H9 (cell line): ENCODE data around the gene IGF2BP3. TPM values are rescaled to one million over a fixed set of nuclear protein-coding genes. Genes with fewer than 3 reads are reported as not detected.

Source experiments
- DNase-seq: peaks from one replicate; pipeline ENCODE4 v3.0.0-alpha.2; 2017
- H2AFZ ChIP-seq: one replicate; pipeline ENCODE4 v1.6.1; 2013; ENCODE audit warnings: mild to moderate bottlenecking, low read length, control low read depth, moderate library complexity
- H2AK5ac ChIP-seq: 2 replicates; pipeline ENCODE4 v1.6.1; 2013; ENCODE audit warnings: low read length, control low read depth, mixed read lengths; ENCODE audit not compliant: insufficient read length
- H2BK120ac ChIP-seq: one replicate; pipeline ENCODE4 v1.6.1; 2013; ENCODE audit warnings: low read depth, mild to moderate bottlenecking, low read length, control low read depth, inconsistent platforms; ENCODE audit not compliant: poor library complexity, severe bottlenecking
- H2BK12ac ChIP-seq: 2 replicates; pipeline ENCODE4 v1.6.1; 2013; ENCODE audit warnings: low read length, control low read depth, mixed read lengths, low read depth; ENCODE audit not compliant: insufficient read length
- H2BK15ac ChIP-seq: 2 replicates; pipeline ENCODE4 v1.6.1; 2013; ENCODE audit warnings: low read depth, low read length, control low read depth
- H2BK20ac ChIP-seq: one replicate; pipeline ENCODE4 v1.6.1; 2013; ENCODE audit warnings: low read depth, mild to moderate bottlenecking, low read length, control low read depth, inconsistent platforms; ENCODE audit not compliant: poor library complexity, severe bottlenecking
- H2BK5ac ChIP-seq: 2 replicates; pipeline ENCODE4 v1.6.1; 2013; ENCODE audit warnings: low read length, control low read depth, mixed read lengths; ENCODE audit not compliant: insufficient read length
- H3K14ac ChIP-seq: 2 replicates; pipeline ENCODE4 v1.6.1; 2013; ENCODE audit warnings: low read length, control low read depth; ENCODE audit not compliant: insufficient read depth
- H3K18ac ChIP-seq: 2 replicates; pipeline ENCODE4 v1.6.1; 2013; ENCODE audit warnings: low read depth, mild to moderate bottlenecking, mixed read lengths, low read length, control low read depth; ENCODE audit not compliant: insufficient read length
- H3K23ac ChIP-seq: 2 replicates; pipeline ENCODE4 v1.6.1; 2013; ENCODE audit warnings: low read length, control low read depth, mixed read lengths, low read depth; ENCODE audit not compliant: insufficient read length
- H3K23me2 ChIP-seq: 2 replicates; pipeline ENCODE4 v1.6.1; 2013; ENCODE audit warnings: low read depth, mild to moderate bottlenecking, mixed read lengths, low read length, control low read depth; ENCODE audit not compliant: insufficient read length, poor library complexity, severe bottlenecking
- H3K27ac ChIP-seq: 2 replicates; pipeline ENCODE4 v1.5.1; 2013; ENCODE audit warnings: low read length, control low read depth, mixed read lengths, low read depth; ENCODE audit not compliant: insufficient read length
- H3K27me3 ChIP-seq: 2 replicates; pipeline ENCODE4 v1.6.1; 2013; ENCODE audit warnings: low read length, control low read depth, inconsistent platforms; ENCODE audit not compliant: insufficient read depth
- H3K4ac ChIP-seq: 2 replicates; pipeline ENCODE4 v1.6.1; 2013; ENCODE audit warnings: low read depth, mild to moderate bottlenecking, control low read depth, inconsistent platforms, low read length, moderate library complexity
- H3K4me1 ChIP-seq: 2 replicates; pipeline ENCODE4 v1.6.1; 2013; ENCODE audit warnings: low read length, control low read depth, inconsistent platforms; ENCODE audit not compliant: insufficient read depth
- H3K4me2 ChIP-seq: 2 replicates; pipeline ENCODE4 v1.6.1; 2013; ENCODE audit warnings: low read length, control low read depth, mixed read lengths; ENCODE audit not compliant: insufficient read length, insufficient read depth
- H3K56ac ChIP-seq: 2 replicates; pipeline ENCODE4 v1.6.1; 2013; ENCODE audit warnings: low read depth, mild to moderate bottlenecking, mixed read lengths, low read length, control low read depth; ENCODE audit not compliant: insufficient read length
- H3K79me1 ChIP-seq: 2 replicates; pipeline ENCODE4 v1.6.1; 2013; ENCODE audit warnings: low read depth, mild to moderate bottlenecking, moderate library complexity, low read length, control low read depth, inconsistent platforms; ENCODE audit not compliant: insufficient read depth, poor library complexity, severe bottlenecking
- H3K79me2 ChIP-seq: 2 replicates; pipeline ENCODE4 v1.6.1; 2013; ENCODE audit warnings: low read length, control low read depth, inconsistent platforms; ENCODE audit not compliant: insufficient read depth
- H3K9ac ChIP-seq: 2 replicates; pipeline ENCODE4 v1.6.1; 2013; ENCODE audit warnings: low read length, control low read depth, mixed read lengths; ENCODE audit not compliant: insufficient read length; ENCODE audit errors: extremely low read depth
- H3K9me3 ChIP-seq: one replicate; pipeline ENCODE4 v1.6.1; 2013; ENCODE audit warnings: low read depth, low read length, inconsistent platforms; ENCODE audit not compliant: control insufficient read depth
- H3T11ph ChIP-seq: one replicate; pipeline ENCODE4 v1.6.1; 2013; ENCODE audit warnings: mild to moderate bottlenecking, low read length, control low read depth, inconsistent platforms
- H4K20me1 ChIP-seq: one replicate; pipeline ENCODE4 v1.6.1; 2013; ENCODE audit not compliant: control insufficient read depth, insufficient read length, insufficient read depth
- H4K5ac ChIP-seq: 2 replicates; pipeline ENCODE4 v1.6.1; 2013; ENCODE audit warnings: low read depth, mild to moderate bottlenecking, mixed read lengths, low read length, control low read depth; ENCODE audit not compliant: insufficient read length
- H4K8ac ChIP-seq: replicated peaks from 2 replicates; pipeline ENCODE4 v1.6.1; 2013; ENCODE audit warnings: low read length, control low read depth, mixed read lengths, low read depth; ENCODE audit not compliant: insufficient read length
- H4K91ac ChIP-seq: 2 replicates; pipeline ENCODE4 v1.6.1; 2013; ENCODE audit warnings: low read depth, mild to moderate bottlenecking, moderate library complexity, mixed read lengths, low read length, control low read depth; ENCODE audit not compliant: insufficient read length
- H3K27ac Mint-ChIP-seq, 3 experiments: 2 replicates in 2 of 3; 3 replicates in 1 of 3; pipeline ENCODE4 v1.8.0; 2020 to 2021; ENCODE audit warnings: mixed read lengths in 3 of 3, mild to moderate bottlenecking in 1 of 3, moderate library complexity in 1 of 3
- H3K27me3 Mint-ChIP-seq: 2 replicates; pipeline ENCODE4 v1.8.0; 2021; ENCODE audit warnings: low read depth, mild to moderate bottlenecking, moderate library complexity, mixed read lengths
- H3K36me3 Mint-ChIP-seq, 3 experiments: 2 replicates in 2 of 3; 3 replicates in 1 of 3; pipeline ENCODE4 v1.8.0; 2020 to 2021; ENCODE audit warnings: low read depth in 3 of 3, mixed read lengths in 3 of 3; ENCODE audit not compliant: insufficient read depth in 1 of 3
- H3K4me1 Mint-ChIP-seq, 2 experiments: 2 replicates each; pipeline ENCODE4 v1.8.0; 2020; ENCODE audit warnings: mixed read lengths in 2 of 2
- H3K4me3 Mint-ChIP-seq, 2 experiments: 2 replicates in 1 of 2; 3 replicates in 1 of 2; pipeline ENCODE4 v1.8.0; 2020 to 2021; ENCODE audit warnings: mild to moderate bottlenecking in 2 of 2, mixed read lengths in 2 of 2, moderate library complexity in 1 of 2
- H3K9me3 Mint-ChIP-seq, 2 experiments: 2 replicates in 1 of 2; 3 replicates in 1 of 2; pipeline ENCODE4 v1.8.0; 2020; ENCODE audit warnings: mild to moderate bottlenecking in 2 of 2, mixed read lengths in 2 of 2, moderate library complexity in 1 of 2
- CTCF ChIP-seq: fragments of 200-600 bp; sonication (generic); conservative IDR thresholded peaks from 3 replicates; pipeline ENCODE4 v1.8.0; 2021; ENCODE audit warnings: antibody characterized with exemption, mild to moderate bottlenecking
- WGBS: extraction: QIAGEN DNeasy Blood & Tissue Kit; methylation state at CpG from one replicate; pipeline ENCODE4 v1.1.7; 2013; ENCODE audit warnings: missing lambda C conversion rate, low lambda C conversion rate, mixed read lengths; ENCODE audit not compliant: insufficient read length; ENCODE audit errors: extremely low coverage; 5-methylcytosine and 5-hydroxymethylcytosine counted together
- total RNA-seq: library from RNA; stranded (reverse); gene quantifications from 2 replicates; pipeline ENCODE4 v1.2.1, GENCODE V29; 2021

IGF2BP3 gene
- total RNA-seq, 1 experiment from 2014 or later: 197 TPM

- Histone ChIP-seq H3K18ac (peak overlapping the region; percentile 97), H2BK12ac (no peak overlapping the region), H2BK20ac (no peak overlapping the region), H3T11ph (no peak overlapping the region), H2BK15ac (no peak overlapping the region), H2AK5ac (no peak overlapping the region), H4K8ac (no peak overlapping the region), H2BK120ac (peak overlapping the region; percentile 85), H3K4me2 (peak overlapping the region; percentile 89), H3K27ac (peak overlapping the region; percentile 99), H4K20me1 (no peaks in the 10 kb centered on the region), H3K27me3 (no peaks in the 10 kb centered on the region), H3K23me2 (peaks cover 14% of the 10 kb centered on the region), H3K9ac (peak overlapping the region; percentile 97), H3K56ac (peak overlapping the region; percentile 75), H2AFZ (no peak overlapping the region), H3K4me1 (no peaks in the 10 kb centered on the region; the same call in 1 of the 2 replicates), H4K5ac (peak overlapping the region; percentile 74), H3K79me1 (no peaks in the 10 kb centered on the region), H3K9me3 (no peaks in the 10 kb centered on the region), H3K14ac (peak overlapping the region; percentile 93), H3K79me2 (peaks cover 16% of the 10 kb centered on the region; the same call in 1 of the 2 replicates), H3K4ac (peak overlapping the region; percentile 68; the same call in 1 of the 2 replicates), H4K91ac (no peak overlapping the region), H3K23ac (peak overlapping the region; percentile 9), H2BK5ac (peak overlapping the region; percentile 87)
- peak; percentile 98 for DNase-seq
- no peaks in the 10 kb centered on the region; the same call in 1 of the 2 replicates for H3K27me3 Mint-ChIP-seq
- TF ChIP-seq CTCF: no peak
- H3K9me3 Mint-ChIP-seq: peaks cover 0 to 4% of the 10 kb centered on the region in 2 experiments; a peak in 3 of 5 replicates
- peak overlapping the region; percentile 99 to 100 (median 99) for H3K27ac Mint-ChIP-seq
- H3K36me3 Mint-ChIP-seq: peaks cover 0 to 4% (median 2%) of the 10 kb centered on the region in 3 experiments; a peak in 2 of 7 replicates
- peaks cover 28 to 29% of the 10 kb centered on the region in 2 experiments for H3K4me1 Mint-ChIP-seq
- peak overlapping the region; percentile 91 to 99 for H3K4me3 Mint-ChIP-seq
- WGBS: no CpG with 5 or more reads among the region's 66 CpGs
Observed at GRCh38 chr7:23474094-23474828, 4.0 kb upstream of the IGF2BP3 start.
